ENCODE measurements around the gene RTN4RL1. TPM values are rescaled to one million over a fixed set of nuclear protein-coding genes. Genes with fewer than 3 reads are reported as not detected.

The RTN4RL1 gene
- total and polyA plus RNA-seq, 2 of the 13 experiments (the other 11 are each of a cell fraction or from before 2014, with no cell fraction given), result 0.01 TPM; not detected in 1

DNA sequence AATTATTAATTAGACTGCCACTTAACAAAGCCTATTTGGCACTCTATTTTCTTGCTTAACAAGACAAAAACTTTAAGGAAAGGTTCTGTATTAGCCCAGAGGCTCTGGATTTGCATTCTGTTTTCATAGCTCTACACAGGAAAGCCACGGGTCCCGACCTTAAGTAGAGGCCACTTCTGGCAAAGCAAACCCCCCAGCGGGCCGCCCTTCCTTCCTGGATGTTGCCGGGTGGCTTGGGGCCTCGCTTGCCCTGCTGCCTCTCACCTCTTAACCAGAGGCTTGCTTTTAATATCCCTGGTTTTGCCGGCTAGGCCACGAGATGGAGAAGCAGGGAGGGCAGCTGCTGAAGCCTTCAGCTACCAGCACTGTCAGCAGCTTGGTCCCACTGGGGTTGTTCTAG, 4.4 kb downstream of the RTN4RL1 start:
- in situ Hi-C loops (cut with HindIII; ENCODE audit: extremely low pct_ligation_motif_present, low pct_unique_long_range_greater_than_20kb), result no loop called here
- FAIRE-seq (no peak), ATAC-seq (no peak), DNase-seq (ENCODE audit: low spot score) (no peak)
- WGBS (ENCODE audit: low lambda C conversion rate), result 44% methylated on average over 7 of the region's 8 CpGs
- Histone ChIP-seq H3K4me2 (ENCODE audit: low read depth, low read length) (no peak overlapping the region), H3K36me3 (replicated peaks in 1 of 2; ENCODE audit: control insufficient read depth in 1 of 2, insufficient read depth in 2 of 2, low read length in 2 of 2) (no peaks in the 10 kb centered on the region), H3K27ac (ENCODE audit: extremely low read length, insufficient read depth, low read length) (no peak overlapping the region), H3K79me2 (ENCODE audit: insufficient read depth, low read length) (no peaks in the 10 kb centered on the region), H3K9ac (ENCODE audit: insufficient read depth, low read depth, low read length) (no peak overlapping the region), H3K4me1 (ENCODE audit: insufficient read depth, low read length) (peaks cover 13% of the 10 kb centered on the region; the same call in 1 of the 2 replicates), H2AFZ (ENCODE audit: low read length) (no peak overlapping the region), H3K27me3 (ENCODE audit: control insufficient read depth in 1 of 2, insufficient read depth in 2 of 2, low read length in 2 of 2) (peaks cover 15 to 73% of the 10 kb centered on the region in 2 experiments), H3K9me3 (ENCODE audit: low read length) (no peaks in the 10 kb centered on the region), H3K4me3 (replicated peaks in 1 of 3; ENCODE audit: insufficient read depth in 1 of 3, low read depth in 2 of 3, low read length in 3 of 3) (no peak overlapping the region), H4K20me1 (ENCODE audit: insufficient read depth, low read length) (no peaks in the 10 kb centered on the region)
- ChIA-PET CTCF (ENCODE audit: low intra/inter-chr PET ratio, low total read pairs) (no interaction called here), POLR2A (interaction anchor here (1.4 kb wide), 1 partner anchor 24 kb away, joined by 4 read pairs; no protein-coding TSS in a partner anchor)
- TF ChIP-seq NKX3-1 (CRISPR knock-in tag; IDR thresholded peaks at IDR 0.05) (no peak), ZNF460 (CRISPR knock-in tag; IDR thresholded peaks at IDR 0.05; ENCODE audit: borderline replicate concordance) (no peak), ELF4 (CRISPR knock-in tag; IDR thresholded peaks at IDR 0.05; ENCODE audit: borderline replicate concordance) (no peak), FOXA1 (IDR thresholded peaks at IDR 0.05) (no peak), FOXA1 (CRISPR knock-in tag; IDR thresholded peaks at IDR 0.05) (no peak), ZNF780A (CRISPR knock-in tag; IDR thresholded peaks at IDR 0.05) (no peak), RXRB (CRISPR knock-in tag; IDR thresholded peaks at IDR 0.05; ENCODE audit: borderline replicate concordance) (no peak), SKI (IDR thresholded peaks at IDR 0.05; ENCODE audit: partially characterized antibody) (no peak), HHEX (CRISPR knock-in tag; IDR thresholded peaks at IDR 0.05) (no peak)
- TF ChIP-seq, protein P1, sequence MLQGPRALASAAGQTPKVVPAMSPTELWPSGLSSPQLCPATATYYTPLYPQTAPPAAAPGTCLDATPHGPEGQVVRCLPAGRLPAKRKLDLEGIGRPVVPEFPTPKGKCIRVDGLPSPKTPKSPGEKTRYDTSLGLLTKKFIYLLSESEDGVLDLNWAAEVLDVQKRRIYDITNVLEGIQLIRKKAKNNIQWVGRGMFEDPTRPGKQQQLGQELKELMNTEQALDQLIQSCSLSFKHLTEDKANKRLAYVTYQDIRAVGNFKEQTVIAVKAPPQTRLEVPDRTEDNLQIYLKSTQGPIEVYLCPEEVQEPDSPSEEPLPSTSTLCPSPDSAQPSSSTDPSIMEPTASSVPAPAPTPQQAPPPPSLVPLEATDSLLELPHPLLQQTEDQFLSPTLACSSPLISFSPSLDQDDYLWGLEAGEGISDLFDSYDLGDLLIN (CRISPR knock-in tag; IDR thresholded peaks at IDR 0.05; ENCODE audit: borderline replicate concordance), result no peak
- TF ChIP-seq, protein P2, sequence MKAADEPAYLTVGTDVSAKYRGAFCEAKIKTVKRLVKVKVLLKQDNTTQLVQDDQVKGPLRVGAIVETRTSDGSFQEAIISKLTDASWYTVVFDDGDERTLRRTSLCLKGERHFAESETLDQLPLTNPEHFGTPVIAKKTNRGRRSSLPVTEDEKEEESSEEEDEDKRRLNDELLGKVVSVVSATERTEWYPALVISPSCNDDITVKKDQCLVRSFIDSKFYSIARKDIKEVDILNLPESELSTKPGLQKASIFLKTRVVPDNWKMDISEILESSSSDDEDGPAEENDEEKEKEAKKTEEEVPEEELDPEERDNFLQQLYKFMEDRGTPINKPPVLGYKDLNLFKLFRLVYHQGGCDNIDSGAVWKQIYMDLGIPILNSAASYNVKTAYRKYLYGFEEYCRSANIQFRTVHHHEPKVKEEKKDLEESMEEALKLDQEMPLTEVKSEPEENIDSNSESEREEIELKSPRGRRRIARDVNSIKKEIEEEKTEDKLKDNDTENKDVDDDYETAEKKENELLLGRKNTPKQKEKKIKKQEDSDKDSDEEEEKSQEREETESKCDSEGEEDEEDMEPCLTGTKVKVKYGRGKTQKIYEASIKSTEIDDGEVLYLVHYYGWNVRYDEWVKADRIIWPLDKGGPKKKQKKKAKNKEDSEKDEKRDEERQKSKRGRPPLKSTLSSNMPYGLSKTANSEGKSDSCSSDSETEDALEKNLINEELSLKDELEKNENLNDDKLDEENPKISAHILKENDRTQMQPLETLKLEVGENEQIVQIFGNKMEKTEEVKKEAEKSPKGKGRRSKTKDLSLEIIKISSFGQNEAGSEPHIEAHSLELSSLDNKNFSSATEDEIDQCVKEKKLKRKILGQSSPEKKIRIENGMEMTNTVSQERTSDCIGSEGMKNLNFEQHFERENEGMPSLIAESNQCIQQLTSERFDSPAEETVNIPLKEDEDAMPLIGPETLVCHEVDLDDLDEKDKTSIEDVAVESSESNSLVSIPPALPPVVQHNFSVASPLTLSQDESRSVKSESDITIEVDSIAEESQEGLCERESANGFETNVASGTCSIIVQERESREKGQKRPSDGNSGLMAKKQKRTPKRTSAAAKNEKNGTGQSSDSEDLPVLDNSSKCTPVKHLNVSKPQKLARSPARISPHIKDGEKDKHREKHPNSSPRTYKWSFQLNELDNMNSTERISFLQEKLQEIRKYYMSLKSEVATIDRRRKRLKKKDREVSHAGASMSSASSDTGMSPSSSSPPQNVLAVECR (CRISPR knock-in tag; IDR thresholded peaks at IDR 0.05; ENCODE audit: borderline replicate concordance), result no peak
- TF ChIP-seq, protein P3, sequence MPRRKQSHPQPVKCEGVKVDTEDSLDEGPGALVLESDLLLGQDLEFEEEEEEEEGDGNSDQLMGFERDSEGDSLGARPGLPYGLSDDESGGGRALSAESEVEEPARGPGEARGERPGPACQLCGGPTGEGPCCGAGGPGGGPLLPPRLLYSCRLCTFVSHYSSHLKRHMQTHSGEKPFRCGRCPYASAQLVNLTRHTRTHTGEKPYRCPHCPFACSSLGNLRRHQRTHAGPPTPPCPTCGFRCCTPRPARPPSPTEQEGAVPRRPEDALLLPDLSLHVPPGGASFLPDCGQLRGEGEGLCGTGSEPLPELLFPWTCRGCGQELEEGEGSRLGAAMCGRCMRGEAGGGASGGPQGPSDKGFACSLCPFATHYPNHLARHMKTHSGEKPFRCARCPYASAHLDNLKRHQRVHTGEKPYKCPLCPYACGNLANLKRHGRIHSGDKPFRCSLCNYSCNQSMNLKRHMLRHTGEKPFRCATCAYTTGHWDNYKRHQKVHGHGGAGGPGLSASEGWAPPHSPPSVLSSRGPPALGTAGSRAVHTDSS (CRISPR knock-in tag; conservative IDR thresholded peaks at IDR 0.05), result no peak
- intact Hi-C loops (cut with micrococcal nuclease; ENCODE audit: unreplicated experiment), result loop anchor here (10.0 kb wide), 2 partner anchors 46 to 136 kb away; no protein-coding TSS in a partner anchor
- BruUV-seq (replicated peaks), result no TSS peak

All from HepG2 (cell line).